Mesodermal cell (in vitro differentiated cells): ENCODE results near the gene MAGI1.

ENCODE experiments used
- H3K27ac ChIP-seq: 2 replicates; pipeline ENCODE4 v1.7.0; 2013; ENCODE audit warnings: mild to moderate bottlenecking, low read depth, low read length, moderate library complexity; ENCODE audit not compliant: severe bottlenecking
- H3K36me3 ChIP-seq: 2 replicates; pipeline ENCODE4 v1.7.1; 2013; ENCODE audit warnings: mild to moderate bottlenecking, low read length, moderate library complexity; ENCODE audit not compliant: control insufficient read depth, insufficient read depth
- H3K4me1 ChIP-seq: one replicate; pipeline ENCODE4 v1.7.1; 2013; ENCODE audit warnings: mild to moderate bottlenecking, low read length; ENCODE audit not compliant: insufficient read depth, control insufficient read depth, poor library complexity, severe bottlenecking
- H3K4me3 ChIP-seq: 2 replicates; pipeline ENCODE4 v1.7.0; 2013; ENCODE audit warnings: low read length, control low read depth, mild to moderate bottlenecking; ENCODE audit not compliant: insufficient read depth, poor library complexity, severe bottlenecking; ENCODE audit errors: extremely low read depth
- H3K9me3 ChIP-seq: 2 replicates; pipeline ENCODE4 v1.7.1; 2013; ENCODE audit warnings: mild to moderate bottlenecking, low read length, moderate library complexity; ENCODE audit not compliant: control insufficient read depth
- WGBS, 2 experiments: methylation state at CpG; one replicate each; pipeline ENCODE4 v1.1.5; 2013; ENCODE audit warnings: missing lambda C conversion rate in 2 of 2; ENCODE audit not compliant: insufficient coverage in 2 of 2; 5-methylcytosine and 5-hydroxymethylcytosine counted together

The MAGI1 gene

DNA sequence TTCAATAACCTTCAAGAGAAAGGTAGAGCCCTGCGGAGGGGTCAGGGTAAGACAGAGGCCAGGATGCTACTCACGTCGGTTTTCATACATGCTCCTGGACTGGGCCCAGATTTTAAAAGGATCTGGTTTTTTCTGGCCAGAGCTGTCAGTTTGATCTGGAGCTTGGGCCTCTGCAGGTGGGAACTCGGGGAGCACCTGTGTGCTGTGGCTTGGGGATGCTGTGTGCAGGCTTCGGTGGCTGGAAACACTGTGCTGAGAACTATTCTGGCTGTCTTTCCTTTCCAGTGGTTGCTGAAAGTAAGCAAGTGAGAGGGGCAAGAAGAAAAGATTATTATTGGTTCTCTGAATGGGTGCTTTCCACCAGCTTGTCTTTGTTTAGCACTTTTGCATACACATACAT, 647.6 kb downstream of the MAGI1 start:
- H3K36me3 ChIP-seq: peaks cover 25% of the 10 kb centered on the region
- WGBS, 2 experiments: 80 to 100% methylated on average over 2 to 4 of the region's 5 CpGs
- no peak overlapping the region for H3K27ac ChIP-seq
- no peaks in the 10 kb centered on the region for H3K4me1 ChIP-seq
- H3K9me3 ChIP-seq: no peaks in the 10 kb centered on the region
- H3K4me3 ChIP-seq: no peak overlapping the region

DNA sequence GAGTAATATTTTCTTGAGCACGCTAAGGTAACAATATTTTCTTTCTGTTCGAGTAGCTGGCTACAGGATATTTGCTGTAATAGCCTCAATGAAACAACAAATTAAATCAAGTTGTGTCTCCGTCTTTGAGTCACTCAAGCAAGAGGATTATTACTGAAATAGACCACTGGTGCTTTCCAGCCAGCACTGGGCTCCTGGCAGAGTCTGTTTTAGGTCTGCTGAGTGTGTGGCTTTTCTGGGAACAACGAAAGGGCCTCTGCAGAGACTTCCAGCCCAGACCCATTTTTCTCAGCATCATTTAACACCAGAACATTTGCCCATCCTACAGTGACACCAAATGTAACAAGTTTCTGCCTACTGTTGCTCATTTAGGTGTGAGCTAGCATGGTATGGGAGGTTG, 652.9 kb downstream of the MAGI1 start:
- peaks cover 8% of the 10 kb centered on the region for H3K4me1 ChIP-seq
- WGBS, 2 experiments: 92 to 94% methylated on average over 2 of the region's 4 CpGs

DNA sequence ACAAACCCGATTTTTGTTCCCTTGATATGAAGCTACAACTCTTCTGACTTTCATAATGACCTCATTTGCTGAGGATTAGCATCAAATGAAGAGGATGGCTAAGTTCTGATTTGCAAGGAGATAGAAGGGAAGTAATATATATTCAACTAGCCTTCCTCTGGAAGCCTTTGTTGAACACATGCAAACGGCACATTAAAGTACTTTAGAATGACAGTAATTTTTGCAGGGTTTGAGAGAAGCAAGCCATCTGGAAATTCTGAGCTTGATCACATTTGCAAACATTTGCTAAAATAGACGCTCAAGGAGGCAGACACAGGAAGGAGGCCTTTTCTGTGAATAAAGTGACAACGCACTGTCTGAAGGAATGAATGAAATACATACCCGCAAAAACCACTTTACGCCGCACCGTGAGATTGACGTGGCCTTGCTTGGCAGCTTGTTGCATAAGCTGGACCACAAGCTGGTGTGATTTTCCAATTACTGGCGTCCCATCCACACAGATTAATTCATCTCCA, 657.2 kb downstream of the MAGI1 start:
- Histone ChIP-seq H3K9me3 (no peaks in the 10 kb centered on the region), H3K36me3 (peaks cover 67% of the 10 kb centered on the region), H3K4me3 (no peak overlapping the region), H3K27ac (no peak overlapping the region), H3K4me1 (peaks cover 8% of the 10 kb centered on the region)
- 97 to 98% methylated on average over 8 of the region's 10 CpGs for WGBS, 2 experiments

More for the DNA sequence above, 652.9 kb downstream of the MAGI1 start:
- H3K4me3 ChIP-seq: no peak overlapping the region
- peaks cover 57% of the 10 kb centered on the region for H3K36me3 ChIP-seq
- no peak overlapping the region for H3K27ac ChIP-seq
- H3K9me3 ChIP-seq: no peaks in the 10 kb centered on the region

DNA sequence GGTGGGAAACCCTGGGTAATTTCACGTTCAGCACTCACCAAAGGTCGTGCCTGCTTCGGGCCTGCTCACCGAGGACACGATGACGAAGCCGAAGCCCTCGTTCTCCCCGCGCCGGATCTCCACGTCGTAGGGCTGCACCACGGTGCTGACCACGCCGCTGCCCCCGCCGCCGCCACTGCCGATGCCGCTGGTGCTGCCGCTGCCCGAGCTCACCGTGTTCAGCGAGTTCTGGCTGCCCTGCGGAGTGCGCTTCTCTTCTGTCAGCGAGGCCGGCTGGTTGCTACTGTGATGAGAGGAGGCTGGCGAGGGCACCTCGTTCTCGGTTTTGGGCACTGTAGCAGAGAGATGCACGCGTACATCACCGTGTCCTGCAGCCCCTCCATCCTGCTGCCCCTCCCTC, 659.5 kb downstream of the MAGI1 start:
- Histone ChIP-seq H3K4me1 (peaks cover 8% of the 10 kb centered on the region), H3K9me3 (no peaks in the 10 kb centered on the region), H3K4me3 (no peak overlapping the region), H3K27ac (no peak overlapping the region), H3K36me3 (peaks cover 77% of the 10 kb centered on the region)
- WGBS, 2 experiments: 95 to 96% methylated on average over 30 to 35 of the region's 35 CpGs

DNA sequence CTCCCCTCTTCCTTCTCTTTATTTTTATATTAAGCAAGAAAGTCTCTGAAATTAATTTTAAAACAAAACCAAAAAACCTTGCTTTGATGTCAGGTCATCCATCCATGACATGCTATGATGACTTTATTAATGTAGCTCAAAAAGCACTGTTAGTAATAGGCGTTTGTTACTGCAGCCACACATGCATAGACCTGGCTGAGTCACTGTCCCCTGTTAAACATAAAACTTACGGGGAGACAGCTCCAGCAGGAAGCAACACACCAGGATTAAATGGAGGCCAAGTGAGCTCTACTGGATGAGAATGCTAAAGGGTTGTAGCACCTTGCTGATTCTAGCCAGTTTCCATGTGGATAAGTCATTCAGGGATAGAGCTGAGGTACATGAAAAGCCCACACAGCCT, 661.1 kb downstream of the MAGI1 start:
- H3K9me3 ChIP-seq: no peaks in the 10 kb centered on the region
- H3K36me3 ChIP-seq: peaks cover 73% of the 10 kb centered on the region
- peaks cover 8% of the 10 kb centered on the region for H3K4me1 ChIP-seq
- WGBS, 2 experiments: 90 to 100% methylated on average over 2 of the region's 2 CpGs
- no peak overlapping the region for H3K4me3 ChIP-seq
- no peak overlapping the region for H3K27ac ChIP-seq

DNA sequence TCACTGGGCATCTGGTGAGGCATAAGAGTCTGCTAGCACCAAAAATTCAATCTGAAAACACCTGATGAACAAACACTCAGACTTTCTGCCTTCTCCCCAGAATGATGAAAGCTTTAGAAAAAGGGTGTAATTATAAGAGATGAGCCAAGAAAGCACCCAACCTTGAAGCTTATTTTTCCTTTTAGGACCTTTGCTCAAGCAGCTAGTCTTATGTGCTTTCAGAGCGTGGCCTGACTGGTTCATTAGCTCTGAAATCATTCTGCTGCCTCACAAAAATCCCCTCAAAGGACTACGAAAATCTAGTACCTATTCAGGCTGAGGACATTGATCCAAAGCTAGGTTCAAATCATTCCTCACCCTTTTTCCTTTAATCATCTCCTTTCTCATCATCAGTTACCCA, 662.3 kb downstream of the MAGI1 start:
- Histone ChIP-seq H3K4me3 (no peak overlapping the region), H3K4me1 (peaks cover 3% of the 10 kb centered on the region), H3K9me3 (no peaks in the 10 kb centered on the region), H3K36me3 (peaks cover 72% of the 10 kb centered on the region), H3K27ac (no peak overlapping the region)
- WGBS, 2 experiments: 88 to 100% methylated on average over 2 of the region's 2 CpGs

DNA sequence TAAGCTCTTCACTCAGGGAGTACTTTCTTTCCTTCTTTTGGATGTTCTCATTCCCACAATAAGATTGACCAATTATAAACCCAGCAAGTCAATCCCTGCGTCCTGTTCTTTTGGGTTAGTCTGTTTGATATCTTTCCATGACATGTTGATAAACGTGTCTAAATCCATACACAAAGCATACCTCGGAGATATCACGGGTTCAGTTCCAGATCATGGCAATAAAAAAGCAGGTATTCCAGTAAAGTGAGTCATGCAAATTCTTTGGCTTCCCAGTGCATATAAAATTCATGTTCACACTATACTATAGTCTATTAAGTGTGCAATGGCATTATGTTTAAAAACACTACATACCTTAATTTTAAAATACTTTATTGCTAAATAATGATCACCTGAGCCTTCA, 667.7 kb downstream of the MAGI1 start:
- Histone ChIP-seq H3K4me3 (no peak overlapping the region), H3K27ac (no peak overlapping the region), H3K4me1 (no peaks in the 10 kb centered on the region), H3K36me3 (peaks cover 40% of the 10 kb centered on the region), H3K9me3 (no peaks in the 10 kb centered on the region)
- WGBS, 2 experiments: 95 to 100% methylated on average over 2 to 4 of the region's 4 CpGs

DNA sequence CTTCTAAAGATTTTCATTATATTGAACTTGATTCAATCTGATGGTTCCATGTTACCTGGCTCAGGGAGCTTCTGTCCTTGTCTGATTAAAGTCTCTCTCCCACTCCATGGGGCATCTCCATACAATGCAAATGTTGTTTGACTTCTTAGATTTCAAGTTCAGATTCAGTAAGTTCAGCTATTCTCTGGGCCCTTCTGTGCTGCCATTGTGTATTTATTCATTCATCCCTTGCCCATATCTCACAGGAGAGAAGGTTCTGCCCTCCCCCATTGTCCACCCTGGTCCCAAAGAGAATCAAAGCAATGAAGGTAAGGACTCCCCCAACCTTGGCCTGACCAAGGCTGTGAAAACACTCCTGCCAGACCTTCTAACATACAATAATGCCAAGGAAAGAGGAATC, 669.9 kb downstream of the MAGI1 start:
- no peak overlapping the region for H3K27ac ChIP-seq
- H3K9me3 ChIP-seq: no peaks in the 10 kb centered on the region
- no peak overlapping the region for H3K4me3 ChIP-seq
- no peaks in the 10 kb centered on the region for H3K4me1 ChIP-seq
- peaks cover 28% of the 10 kb centered on the region for H3K36me3 ChIP-seq

DNA sequence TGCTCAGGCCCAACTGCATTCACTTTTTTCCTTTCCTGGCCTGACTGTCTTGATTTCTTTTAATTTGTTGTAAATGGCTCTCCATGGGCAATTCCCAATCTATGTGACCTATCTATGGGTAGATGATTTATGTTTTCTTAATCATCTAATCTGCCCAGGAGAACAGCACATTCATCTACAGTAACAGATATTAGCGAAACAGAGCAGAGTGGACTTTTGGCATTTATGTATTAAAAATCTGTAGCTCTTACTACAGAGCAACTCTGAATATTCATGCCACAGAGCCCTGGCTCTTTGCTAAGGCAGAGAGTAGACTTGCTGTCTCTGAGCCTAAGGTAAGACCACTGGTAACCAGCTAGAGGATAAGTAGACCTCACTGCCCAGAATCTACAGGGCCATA, 676.0 kb downstream of the MAGI1 start:
- no peak overlapping the region for H3K27ac ChIP-seq
- no peaks in the 10 kb centered on the region for H3K4me1 ChIP-seq
- no CpG with 5 or more reads among the region's 1 CpG for whole genome bisulfite sequencing, 2 experiments
- no peak overlapping the region for H3K4me3 ChIP-seq
- H3K36me3 ChIP-seq: peaks cover 40% of the 10 kb centered on the region
- H3K9me3 ChIP-seq: no peaks in the 10 kb centered on the region

DNA sequence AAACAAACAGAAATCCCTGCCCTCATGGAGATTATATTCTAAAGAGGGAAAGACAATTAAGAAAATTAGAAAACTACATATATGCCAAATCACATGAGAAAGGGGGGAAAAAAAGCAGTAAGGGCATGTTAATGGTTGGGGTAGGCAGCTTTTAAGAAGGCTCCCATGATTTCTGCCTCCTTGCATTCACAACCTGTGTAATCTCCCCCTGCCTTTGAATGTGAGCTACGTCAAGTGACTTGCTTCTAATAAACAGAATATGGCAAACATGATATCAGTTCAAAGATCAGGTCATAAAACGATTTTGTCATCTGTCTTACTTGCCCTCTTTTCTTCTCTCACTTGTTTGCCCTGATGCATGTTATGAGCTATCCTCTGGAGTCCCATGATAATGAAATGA, 677.3 kb downstream of the MAGI1 start:
- Histone ChIP-seq H3K4me1 (no peaks in the 10 kb centered on the region), H3K27ac (no peak overlapping the region), H3K4me3 (no peak overlapping the region), H3K36me3 (peaks cover 47% of the 10 kb centered on the region), H3K9me3 (no peaks in the 10 kb centered on the region)
- 90 to 100% methylated on average over 1 to 2 of the region's 2 CpGs for WGBS, 2 experiments

DNA sequence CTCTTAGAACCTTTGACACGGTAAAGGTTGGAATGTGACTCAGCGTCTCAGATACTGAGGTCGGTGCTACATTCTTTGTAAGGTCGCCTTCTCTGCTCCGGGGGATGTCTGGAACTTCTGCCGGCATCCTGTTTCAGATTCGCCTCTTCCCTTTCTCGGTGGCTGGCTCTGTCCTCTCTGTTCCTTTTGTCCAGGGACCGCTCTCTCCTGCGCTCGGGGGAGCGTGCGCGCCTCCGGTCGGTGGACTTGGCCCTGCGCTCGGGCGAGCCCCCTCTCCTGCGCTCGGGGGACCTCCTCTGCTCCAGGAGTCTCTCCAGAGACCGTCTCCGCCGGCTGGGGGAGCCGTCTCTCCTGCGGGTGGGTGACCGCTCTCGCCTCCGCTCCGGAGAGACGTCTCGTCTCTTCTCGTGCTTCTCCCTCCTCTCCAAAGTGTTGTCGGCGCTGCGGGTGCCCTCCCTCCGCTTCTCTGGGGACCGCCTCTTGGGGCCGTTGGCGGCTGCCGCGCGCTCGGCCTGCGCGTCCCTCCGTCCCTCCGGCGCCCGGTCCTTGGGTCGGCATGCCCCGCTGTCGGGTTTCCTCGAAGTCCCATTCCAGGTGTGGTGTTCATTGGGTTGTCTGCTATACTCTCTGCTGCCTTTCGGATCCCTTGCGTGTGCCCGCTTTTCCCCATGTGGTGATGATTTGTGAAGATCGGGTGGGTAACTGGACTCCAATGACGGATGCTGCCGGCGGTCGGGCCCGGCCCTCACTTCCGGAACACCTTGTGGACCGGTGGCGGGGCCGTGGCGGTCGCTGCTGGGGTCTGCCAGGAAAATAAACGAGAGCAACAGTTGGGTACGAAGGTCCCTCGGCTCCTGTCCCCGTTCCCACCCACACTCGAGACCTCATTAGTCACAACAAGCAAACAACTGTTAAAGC, 682.1 kb downstream of the MAGI1 start:
- H3K9me3 ChIP-seq: no peaks in the 10 kb centered on the region
- no peak overlapping the region for H3K27ac ChIP-seq
- WGBS, 2 experiments: 94 to 96% methylated on average over 64 to 71 of the region's 74 CpGs
- H3K4me3 ChIP-seq: no peak overlapping the region
- peaks cover 4% of the 10 kb centered on the region for H3K4me1 ChIP-seq
- peaks cover 42% of the 10 kb centered on the region for H3K36me3 ChIP-seq
